Measurements from ENCODE around the gene TMEM26.

DNA sequence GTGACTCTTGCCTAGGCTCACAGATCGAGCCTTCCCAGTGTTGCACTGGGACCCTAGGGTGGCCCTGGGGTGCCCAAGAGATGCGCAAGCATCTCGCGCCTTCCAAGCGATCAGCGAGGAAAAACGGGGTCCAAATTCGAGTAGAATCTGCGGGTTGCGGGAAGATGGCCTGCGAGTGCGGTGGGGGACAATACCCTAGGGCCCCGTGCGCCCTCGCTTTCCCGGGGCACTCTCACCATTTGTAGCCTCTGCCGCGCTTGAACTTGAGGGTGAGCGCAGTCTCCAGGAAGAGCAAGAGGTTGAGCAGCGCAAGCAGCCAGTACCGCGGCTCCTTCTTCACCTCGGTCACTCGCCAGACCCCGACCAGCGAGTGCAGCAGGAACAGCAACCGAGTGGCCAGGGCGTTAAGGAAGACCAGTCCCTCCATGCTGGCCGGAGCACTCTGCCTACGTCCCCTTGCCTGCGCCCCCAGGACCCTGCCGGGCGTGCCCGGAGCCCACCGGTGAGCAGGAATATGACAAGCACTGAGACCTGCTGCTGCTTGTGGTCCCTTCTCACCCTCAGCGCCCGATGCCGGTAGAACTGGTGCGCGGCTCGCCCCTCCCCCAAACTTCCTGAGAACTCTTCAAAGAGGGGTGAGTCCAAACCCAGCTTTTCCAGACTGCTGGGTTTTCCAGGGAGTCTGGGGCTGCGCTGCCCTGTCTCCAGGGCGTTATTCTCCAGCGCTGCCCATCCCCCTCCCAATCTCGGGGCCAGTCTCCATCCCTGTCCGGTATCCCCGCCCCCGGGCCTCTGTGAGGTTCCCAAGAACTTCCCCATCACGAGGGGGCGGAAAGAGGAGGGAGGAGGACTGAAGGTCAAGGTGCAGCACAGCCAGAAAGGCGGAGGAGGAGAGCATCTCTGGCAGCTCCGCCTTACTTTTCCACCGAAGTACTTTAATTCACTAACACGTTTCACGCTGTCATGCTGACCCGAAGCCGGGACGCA, at the start of gene TMEM26:
- no peak for TF ChIP-seq POLR2A (IDR thresholded peaks at IDR 0.05)
- TF ChIP-seq, protein P1, sequence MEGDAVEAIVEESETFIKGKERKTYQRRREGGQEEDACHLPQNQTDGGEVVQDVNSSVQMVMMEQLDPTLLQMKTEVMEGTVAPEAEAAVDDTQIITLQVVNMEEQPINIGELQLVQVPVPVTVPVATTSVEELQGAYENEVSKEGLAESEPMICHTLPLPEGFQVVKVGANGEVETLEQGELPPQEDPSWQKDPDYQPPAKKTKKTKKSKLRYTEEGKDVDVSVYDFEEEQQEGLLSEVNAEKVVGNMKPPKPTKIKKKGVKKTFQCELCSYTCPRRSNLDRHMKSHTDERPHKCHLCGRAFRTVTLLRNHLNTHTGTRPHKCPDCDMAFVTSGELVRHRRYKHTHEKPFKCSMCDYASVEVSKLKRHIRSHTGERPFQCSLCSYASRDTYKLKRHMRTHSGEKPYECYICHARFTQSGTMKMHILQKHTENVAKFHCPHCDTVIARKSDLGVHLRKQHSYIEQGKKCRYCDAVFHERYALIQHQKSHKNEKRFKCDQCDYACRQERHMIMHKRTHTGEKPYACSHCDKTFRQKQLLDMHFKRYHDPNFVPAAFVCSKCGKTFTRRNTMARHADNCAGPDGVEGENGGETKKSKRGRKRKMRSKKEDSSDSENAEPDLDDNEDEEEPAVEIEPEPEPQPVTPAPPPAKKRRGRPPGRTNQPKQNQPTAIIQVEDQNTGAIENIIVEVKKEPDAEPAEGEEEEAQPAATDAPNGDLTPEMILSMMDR (IDR thresholded peaks at IDR 0.05) = no peak
